Esophagus muscularis mucosa (tissue), 4 donors: ENCODE measurements around the gene RGS16. TPM values are rescaled to one million over a fixed set of nuclear protein-coding genes. Genes with fewer than 3 reads are reported as not detected.

Source experiments
- DNase-seq: peaks from one replicate; pipeline ENCODE4 v3.0.0-alpha.2; 2017; ENCODE audit errors: extremely low spot score
- H3K27ac ChIP-seq, 4 donors: fragments of 200-600 bp; sonication (generic); replicated peaks in 1 of 4; 1 replicate in 3 of 4; 2 replicates in 1 of 4; pipeline ENCODE4 v1.5.1; 2016 to 2019; ENCODE audit warnings: mild to moderate bottlenecking in 1 of 4
- H3K27me3 ChIP-seq, 4 donors: fragments of 200-600 bp; sonication (generic); one replicate each; pipeline versions ENCODE4 v1.5.1 to v1.6.0; 2016 to 2019
- H3K36me3 ChIP-seq, 4 donors: fragments of 200-600 bp; sonication (generic); one replicate each; pipeline ENCODE4 v1.5.1; 2016 to 2019
- H3K4me1 ChIP-seq, 4 donors: fragments of 200-600 bp; sonication (generic); one replicate each; pipeline ENCODE4 v1.5.1; 2016 to 2019
- H3K4me3 ChIP-seq, 4 donors: fragments of 200-600 bp; sonication (generic); 1 replicate in 2 of 4; 2 replicates in 2 of 4; pipeline ENCODE4 v1.5.1; 2016 to 2019; ENCODE audit warnings: mild to moderate bottlenecking in 4 of 4, moderate library complexity in 1 of 4
- H3K9me3 ChIP-seq, 4 donors: fragments of 200-600 bp; sonication (generic); 1 replicate in 3 of 4; 2 replicates in 1 of 4; pipeline ENCODE4 v1.5.1; 2016 to 2019
- EP300 ChIP-seq: sonication (generic); formaldehyde crosslinking; IDR thresholded peaks from one replicate; pipeline ENCODE4 v1.6.1; 2017; ENCODE audit warnings: antibody characterized with exemption
- POLR2A ChIP-seq: fragments of 450-650 bp; IDR thresholded peaks from one replicate; pipeline ENCODE4 v1.6.1; 2017; ENCODE audit warnings: antibody characterized with exemption, moderate library complexity, mild to moderate bottlenecking, low read depth
- POLR2AphosphoS5 ChIP-seq, 2 donors: sonication (generic); formaldehyde crosslinking; IDR thresholded peaks; one replicate each; pipeline ENCODE4 v1.6.1; 2017; ENCODE audit warnings: antibody characterized with exemption in 2 of 2
- WGBS: methylation state at CpG from one replicate; pipeline ENCODE4 v1.1.5; 2018; 5-methylcytosine and 5-hydroxymethylcytosine counted together
- intact Hi-C: fragments of 100-400 bp; cut with DNase I; formaldehyde crosslinking; loops from one replicate; pipeline ENCODE4 v1.15.1; 2023
- total RNA-seq, 4 donors: library from RNA; depleted of rRNA; stranded (reverse); fragments of >200 nt; gene quantifications; one replicate each; pipeline versions ENCODE4 v1.1.0 to v1.2.1, GENCODE V29; 2016
- TF ChIP-seq, protein P1 (sequence below), 3 experiments: fragments of 200-600 bp in 2 of 3; fragments of 450-650 bp in 1 of 3; sonication (generic) in 2 of 3; IDR thresholded peaks; one replicate each; pipeline ENCODE4 v1.5.1; 2017 to 2019; ENCODE audit warnings: antibody characterized with exemption in 3 of 3, mild to moderate bottlenecking in 2 of 3, moderate library complexity in 1 of 3

The RGS16 gene
- total RNA-seq, 4 donors from 2014 or later = 0.83 to 19.7 (median 2.2) TPM

DNA sequence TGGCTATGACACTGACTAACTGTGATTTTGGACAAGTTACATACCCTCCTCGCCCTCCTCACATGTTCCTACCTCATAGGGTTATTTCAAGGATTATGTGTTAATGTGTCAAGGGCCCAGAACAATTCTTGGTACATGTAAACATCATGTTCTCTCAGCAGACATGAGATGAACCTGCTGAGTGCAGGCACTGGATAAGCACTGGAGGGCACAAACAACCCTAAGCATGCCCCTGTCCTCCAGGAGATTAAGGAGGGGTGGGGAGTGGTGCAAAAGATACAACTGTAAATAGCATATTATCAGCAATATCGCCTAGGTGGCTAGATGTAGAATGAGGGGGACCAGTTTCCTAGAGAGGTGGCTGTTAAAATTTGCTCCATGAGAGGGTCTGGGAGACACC, 17.7 kb upstream of the RGS16 start:
- intact Hi-C loops = no loop called here
- Histone ChIP-seq H3K27me3 (no peaks in the 10 kb centered on the region), H3K27ac (no peak overlapping the region), H3K36me3 (no peaks in the 10 kb centered on the region), H3K4me3 (no peak overlapping the region), H3K4me1 (peaks cover 9 to 19% (median 15%) of the 10 kb centered on the region in 4 donors), H3K9me3 (no peaks in the 10 kb centered on the region)
- no peak for DNase-seq
- WGBS = 86% methylated on average over 2 of the region's 2 CpGs
- TF ChIP-seq POLR2A = no peak
- TF ChIP-seq EP300 = no peak
- no peak for TF ChIP-seq POLR2AphosphoS5 (IDR thresholded peaks at IDR 0.05)
- TF ChIP-seq, protein P1, sequence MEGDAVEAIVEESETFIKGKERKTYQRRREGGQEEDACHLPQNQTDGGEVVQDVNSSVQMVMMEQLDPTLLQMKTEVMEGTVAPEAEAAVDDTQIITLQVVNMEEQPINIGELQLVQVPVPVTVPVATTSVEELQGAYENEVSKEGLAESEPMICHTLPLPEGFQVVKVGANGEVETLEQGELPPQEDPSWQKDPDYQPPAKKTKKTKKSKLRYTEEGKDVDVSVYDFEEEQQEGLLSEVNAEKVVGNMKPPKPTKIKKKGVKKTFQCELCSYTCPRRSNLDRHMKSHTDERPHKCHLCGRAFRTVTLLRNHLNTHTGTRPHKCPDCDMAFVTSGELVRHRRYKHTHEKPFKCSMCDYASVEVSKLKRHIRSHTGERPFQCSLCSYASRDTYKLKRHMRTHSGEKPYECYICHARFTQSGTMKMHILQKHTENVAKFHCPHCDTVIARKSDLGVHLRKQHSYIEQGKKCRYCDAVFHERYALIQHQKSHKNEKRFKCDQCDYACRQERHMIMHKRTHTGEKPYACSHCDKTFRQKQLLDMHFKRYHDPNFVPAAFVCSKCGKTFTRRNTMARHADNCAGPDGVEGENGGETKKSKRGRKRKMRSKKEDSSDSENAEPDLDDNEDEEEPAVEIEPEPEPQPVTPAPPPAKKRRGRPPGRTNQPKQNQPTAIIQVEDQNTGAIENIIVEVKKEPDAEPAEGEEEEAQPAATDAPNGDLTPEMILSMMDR (IDR thresholded peaks at IDR 0.05) = no peak

DNA sequence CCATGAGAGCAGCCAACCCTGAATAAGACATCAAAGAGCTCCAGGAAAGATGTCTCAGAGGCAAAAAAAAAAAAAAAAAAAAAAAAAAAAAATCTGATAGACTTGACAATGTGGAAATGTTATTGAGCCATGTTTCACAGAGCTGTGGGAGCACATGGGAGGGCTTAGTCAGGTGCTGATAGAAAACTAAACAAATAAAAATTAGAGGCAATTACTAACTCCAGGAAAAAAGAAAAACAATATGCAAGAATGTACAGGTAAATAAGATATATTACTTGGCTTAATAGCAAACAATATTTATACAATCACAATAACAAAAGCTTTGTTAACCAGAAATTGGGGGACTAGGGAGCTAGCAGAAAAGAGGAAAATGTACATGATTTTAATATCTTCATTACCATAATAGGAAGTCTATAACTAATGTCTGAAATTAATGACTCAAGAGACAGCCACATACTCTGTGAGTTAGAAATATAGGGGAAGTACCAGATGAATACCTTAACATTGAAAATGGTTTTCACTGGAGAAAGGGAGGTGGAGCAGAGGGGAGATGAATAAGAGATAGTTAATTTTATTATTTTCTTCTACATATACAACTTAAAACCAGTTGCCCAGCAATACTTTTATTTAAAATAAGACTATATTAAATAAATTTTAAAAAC, 16.9 kb upstream of the RGS16 start:
- no peak for DNase-seq
- H3K9me3 ChIP-seq = no peaks in the 10 kb centered on the region
- TF ChIP-seq, protein P1 (IDR thresholded peaks at IDR 0.05) = no peak
- TF ChIP-seq EP300 (no peak), POLR2AphosphoS5 (IDR thresholded peaks at IDR 0.05) (no peak), POLR2A (no peak)
- no peaks in the 10 kb centered on the region for H3K27me3 ChIP-seq
- no peak overlapping the region for H3K4me3 ChIP-seq
- no peaks in the 10 kb centered on the region for H3K36me3 ChIP-seq
- H3K4me1 ChIP-seq = peaks cover 14 to 28% (median 23%) of the 10 kb centered on the region in 4 donors
- no peak overlapping the region for H3K27ac ChIP-seq
- intact Hi-C loops = no loop called here

DNA sequence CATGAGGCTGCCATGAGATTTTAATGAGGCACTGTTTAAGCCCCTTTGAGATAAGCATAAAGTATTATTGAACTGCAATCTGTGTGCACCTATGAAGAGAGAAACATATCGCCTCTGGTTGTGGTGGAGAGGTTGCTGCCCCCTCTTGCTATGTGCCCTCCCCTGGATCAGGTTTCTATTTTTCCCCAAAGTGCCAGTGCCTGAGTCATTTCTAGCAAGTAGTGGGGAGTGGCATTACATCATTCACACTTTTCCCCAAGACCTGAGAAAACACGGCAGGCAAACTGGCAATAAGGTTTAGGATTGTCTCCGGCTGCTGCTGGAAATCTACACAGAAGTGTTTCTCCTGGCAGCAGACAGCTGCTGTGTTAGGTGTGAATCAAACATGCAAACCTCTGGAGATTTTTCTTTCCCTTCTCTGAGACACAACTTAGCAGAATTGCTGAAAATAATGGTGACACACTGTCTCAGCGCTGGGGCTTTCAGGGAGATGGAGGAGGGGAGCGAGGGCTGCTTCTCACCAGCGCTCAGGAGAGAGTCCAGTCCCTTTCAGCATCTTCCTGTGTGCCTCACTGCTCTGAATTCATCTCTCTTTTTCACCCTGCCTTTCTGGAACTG, 13.7 kb upstream of the RGS16 start:
- Histone ChIP-seq H3K36me3 (no peaks in the 10 kb centered on the region), H3K4me1 (peaks cover 23 to 42% (median 36%) of the 10 kb centered on the region in 4 donors), H3K9me3 (no peaks in the 10 kb centered on the region), H3K4me3 (no peak overlapping the region), H3K27me3 (no peaks in the 10 kb centered on the region), H3K27ac (peak overlapping the region in 3 of 4 donors; percentile 26 to 51 (median 34))
- intact Hi-C loops = loop anchor here (5.0 kb wide), 1 partner anchor 59 kb away; no protein-coding TSS in a partner anchor
- TF ChIP-seq POLR2AphosphoS5 (IDR thresholded peaks at IDR 0.05) (no peak), POLR2A (no peak), EP300 (no peak)
- TF ChIP-seq, protein P1 (IDR thresholded peaks at IDR 0.05) = no peak
- no peak for DNase-seq
- 55% methylated on average over 6 of the region's 6 CpGs for WGBS

DNA sequence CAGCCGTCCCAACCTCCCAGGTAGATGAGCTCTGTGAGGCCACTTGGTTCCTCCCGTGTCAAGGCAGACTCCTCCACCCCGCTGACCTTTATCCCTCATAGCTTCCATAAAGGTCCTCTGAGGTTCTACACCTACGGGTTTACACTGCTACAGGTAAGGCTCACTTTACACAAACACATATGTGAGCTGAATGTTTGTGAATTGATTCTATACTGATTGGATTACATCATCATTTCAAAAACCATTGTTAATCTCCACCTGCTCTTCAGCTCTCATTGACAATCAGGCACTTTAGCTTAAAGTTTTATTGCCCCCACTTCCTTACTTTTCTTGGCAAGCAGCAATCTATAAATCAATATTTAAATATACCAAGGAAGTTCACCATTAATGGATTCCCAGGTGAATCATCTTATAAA, 12.8 kb upstream of the RGS16 start:
- Histone ChIP-seq H3K27me3 (no peaks in the 10 kb centered on the region), H3K4me3 (no peak overlapping the region), H3K4me1 (peaks cover 20 to 40% (median 33%) of the 10 kb centered on the region in 4 donors), H3K9me3 (no peaks in the 10 kb centered on the region), H3K27ac (peak overlapping the region in 1 of 4 donors; percentile 95), H3K36me3 (no peaks in the 10 kb centered on the region)
- WGBS = 87% methylated on average over 4 of the region's 4 CpGs
- TF ChIP-seq EP300 = no peak
- TF ChIP-seq, protein P1 (IDR thresholded peaks at IDR 0.05) = no peak
- no peak for TF ChIP-seq POLR2AphosphoS5 (IDR thresholded peaks at IDR 0.05)
- no peak for TF ChIP-seq POLR2A
- DNase-seq = no peak
- intact Hi-C loops = loop anchor here (5.0 kb wide), 1 partner anchor 60 kb away; no protein-coding TSS in a partner anchor
